ENCODE measurements around the gene BTRC.

DNA sequence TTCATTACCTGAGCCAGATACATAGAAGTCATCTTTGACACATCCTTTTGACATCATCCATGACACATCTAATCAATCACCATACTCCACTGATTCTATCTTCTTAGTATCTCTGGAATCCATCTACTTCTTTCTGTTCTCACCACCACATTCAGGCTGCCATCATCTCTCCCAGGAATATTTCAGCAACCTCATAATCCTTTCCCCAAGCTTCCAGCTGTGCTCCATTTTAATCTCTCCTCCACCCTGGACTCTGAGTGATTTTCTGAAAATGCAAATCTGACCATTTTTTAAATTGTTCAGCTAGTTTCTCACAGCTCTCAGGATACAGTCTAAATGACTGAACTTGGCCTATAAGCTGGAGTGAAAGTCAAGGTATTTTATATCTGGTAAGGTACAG is 2.5 kb upstream of the BTRC start:
- no peak for TF ChIP-seq CTCF (IDR thresholded peaks at IDR 0.05)
- TF ChIP-seq POLR2A (IDR thresholded peaks at IDR 0.05) = no peak
